HG02870 (cell line): Measurements from ENCODE around the gene KIF18B.

Experiments
- ATAC-seq: cut with Tn5 transposase; IDR thresholded peaks from one replicate; pipeline ENCODE4 v1.9.1; 2021; ENCODE audit warnings: mild to moderate bottlenecking, moderate library complexity; ENCODE audit not compliant: unreplicated experiment

The KIF18B gene

GRCh38 chr17:44921122-44921882, 26.3 kb downstream of the KIF18B start:
- no peak for ATAC-seq

- ATAC-seq: no peak
Observed at GRCh38 chr17:44920565-44920940, 27.0 kb downstream of the KIF18B start.

DNA sequence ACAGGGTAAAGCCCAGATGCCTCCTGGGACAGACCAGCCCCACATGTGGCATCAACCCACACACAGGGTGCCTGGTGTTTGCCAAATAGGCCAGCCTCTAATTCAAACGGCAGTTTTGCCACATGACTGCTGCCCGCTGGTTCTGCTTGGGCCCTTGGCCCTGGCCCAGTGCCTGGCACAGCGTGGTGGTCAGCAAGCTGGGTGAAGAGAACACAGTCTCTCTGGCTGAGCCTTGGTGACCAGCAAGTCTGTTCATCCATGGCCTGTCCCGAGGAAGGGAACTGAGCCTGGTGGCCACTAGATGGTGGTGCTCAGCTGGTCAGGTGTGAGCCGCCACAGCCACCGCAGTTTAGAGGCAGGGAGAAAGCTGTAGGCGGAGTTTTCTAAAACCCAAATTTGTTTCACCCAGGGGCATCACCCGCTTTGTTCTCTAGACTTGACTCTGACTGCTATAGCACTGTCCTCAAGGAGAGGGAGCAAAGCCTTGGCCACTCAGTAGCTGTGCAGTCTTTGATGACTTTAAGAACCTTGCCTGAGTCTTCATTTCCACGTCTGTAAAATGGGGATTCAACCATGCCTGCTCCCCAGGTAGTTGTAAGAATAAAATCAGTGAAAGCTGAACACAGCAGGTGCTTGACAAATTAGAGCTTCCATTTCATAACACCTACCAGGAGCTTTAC, 27.5 kb downstream of the KIF18B start:
- ATAC-seq: no peak

GRCh38 chr17:44919411-44919810, 28.2 kb downstream of the KIF18B start:
- no peak for ATAC-seq

- ATAC-seq: no peak
Observed at GRCh38 chr17:44918006-44918405, 29.6 kb downstream of the KIF18B start.

- no peak for ATAC-seq
Observed at GRCh38 chr17:44917456-44917855, 30.1 kb downstream of the KIF18B start.

DNA sequence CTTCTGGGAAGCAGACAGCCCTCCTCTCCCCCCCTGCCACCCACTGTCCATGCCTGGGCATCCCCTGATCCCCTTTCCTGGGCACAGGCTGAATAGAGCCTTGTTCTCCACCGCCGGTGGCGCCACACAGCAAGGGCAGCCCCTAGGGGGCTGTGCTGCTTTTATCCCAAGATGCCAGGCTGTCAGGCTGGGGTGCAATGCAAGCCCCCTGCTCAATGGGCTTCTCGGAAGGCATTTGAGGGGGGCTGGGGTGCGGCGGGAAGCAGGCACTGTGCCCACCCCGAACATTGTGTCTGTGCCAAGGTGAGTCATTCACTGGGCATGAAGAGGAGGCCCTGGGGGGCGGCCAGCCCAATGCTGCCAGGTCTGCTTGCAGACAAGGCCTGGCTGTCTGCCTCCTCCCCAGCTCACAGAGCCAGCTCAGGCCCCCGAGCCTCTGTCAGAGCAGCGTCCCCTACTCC, 30.8 kb downstream of the KIF18B start:
- no peak for ATAC-seq

DNA sequence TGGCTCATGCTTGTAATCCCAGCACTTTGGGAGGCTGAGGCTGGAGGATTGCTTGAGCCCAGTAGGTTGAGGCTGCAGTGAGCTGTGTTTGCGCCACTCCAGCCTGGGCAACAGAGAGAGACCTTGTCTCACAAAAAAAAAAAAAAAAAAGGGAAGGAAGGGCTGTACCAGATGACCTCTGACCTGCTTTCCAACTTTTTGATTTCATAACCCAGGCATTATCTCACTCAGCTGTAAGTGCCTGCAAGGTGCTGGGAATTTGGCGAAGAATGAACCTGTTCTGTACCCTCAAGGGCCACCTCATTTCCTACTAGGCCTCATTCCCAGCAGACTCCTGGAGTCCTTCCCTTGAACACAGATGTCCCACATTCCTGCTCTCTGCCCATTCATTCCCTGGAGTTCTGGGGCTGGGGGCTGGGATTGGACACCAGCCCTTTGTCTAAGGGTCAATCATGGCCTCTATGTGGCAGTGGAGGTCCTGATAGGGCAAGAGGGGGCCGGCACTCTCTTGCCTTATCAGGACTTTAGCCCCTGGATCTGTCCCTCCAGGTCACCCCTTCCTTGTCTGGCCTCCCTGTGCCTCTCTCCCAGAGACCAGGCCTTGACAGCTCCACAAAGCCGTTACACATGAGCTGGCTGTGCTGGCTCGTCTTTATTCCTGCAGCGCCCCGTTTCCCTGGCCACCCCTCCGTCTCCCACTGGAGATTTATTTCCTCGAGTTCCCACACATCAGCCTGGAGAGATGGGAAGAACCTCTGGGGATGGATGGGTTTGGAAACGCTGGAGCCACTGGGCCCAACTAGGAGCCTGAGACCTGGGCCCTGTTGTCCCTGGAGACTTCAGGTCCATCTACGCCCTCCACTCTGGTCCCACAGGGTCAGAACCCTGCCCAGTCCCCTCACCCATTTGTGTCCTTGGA, 31.5 kb downstream of the KIF18B start:
- ATAC-seq: no peak

DNA sequence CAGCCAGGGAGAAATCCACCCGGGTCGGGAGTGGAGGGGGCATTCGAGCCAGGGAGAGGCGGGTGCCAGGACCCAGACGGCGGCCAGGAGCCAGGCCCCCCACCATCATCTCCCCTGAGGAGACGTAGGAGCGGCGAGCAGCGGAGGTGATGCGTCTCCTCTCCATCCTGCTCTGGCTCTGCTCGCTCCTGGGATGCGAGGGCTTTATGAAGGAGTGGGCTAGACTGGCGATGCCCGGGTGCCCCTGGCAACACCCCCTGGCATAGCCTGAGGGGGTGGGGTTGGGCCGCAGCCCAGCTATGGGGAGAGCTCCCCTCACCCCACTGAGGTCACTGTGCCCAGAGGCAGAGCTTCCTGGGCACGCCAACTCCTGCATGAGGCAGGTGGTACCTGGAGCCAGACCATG, 32.2 kb downstream of the KIF18B start, which contains the start of gene GFAP:
GFAP (minus strand) TSS at position 180 of the 406 bp plus-strand sequence; CDS start at position 166, 14 bp downstream.
- ATAC-seq: no peak

DNA sequence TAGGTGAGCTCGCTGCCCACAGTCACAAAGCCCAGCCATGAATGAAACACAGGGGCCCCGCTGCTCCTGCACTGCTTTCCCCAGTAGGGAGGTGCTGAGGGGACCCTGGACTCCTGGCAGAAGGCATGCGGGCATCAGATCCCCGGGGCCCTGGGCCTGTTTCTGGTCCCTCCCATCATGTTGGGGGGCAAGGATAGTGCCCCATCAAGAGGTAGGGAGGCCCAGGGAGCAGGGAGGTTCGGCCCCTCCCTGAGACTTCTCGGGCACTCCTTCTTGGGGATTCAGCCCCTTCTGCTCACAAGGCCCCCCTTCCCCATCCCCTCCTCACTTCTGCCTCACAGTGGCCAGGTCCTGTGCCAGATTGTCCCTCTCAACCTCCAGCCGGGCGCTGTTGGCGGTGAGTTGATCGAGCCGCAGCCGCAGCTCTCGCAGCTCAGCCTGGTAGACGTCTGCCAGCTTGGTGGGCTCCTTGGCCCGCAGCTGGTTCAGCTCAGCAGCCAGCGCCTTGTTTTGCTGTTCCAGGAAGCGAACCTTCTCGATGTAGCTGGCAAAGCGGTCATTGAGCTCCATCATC, 32.8 kb downstream of the KIF18B start:
- ATAC-seq: no peak

DNA sequence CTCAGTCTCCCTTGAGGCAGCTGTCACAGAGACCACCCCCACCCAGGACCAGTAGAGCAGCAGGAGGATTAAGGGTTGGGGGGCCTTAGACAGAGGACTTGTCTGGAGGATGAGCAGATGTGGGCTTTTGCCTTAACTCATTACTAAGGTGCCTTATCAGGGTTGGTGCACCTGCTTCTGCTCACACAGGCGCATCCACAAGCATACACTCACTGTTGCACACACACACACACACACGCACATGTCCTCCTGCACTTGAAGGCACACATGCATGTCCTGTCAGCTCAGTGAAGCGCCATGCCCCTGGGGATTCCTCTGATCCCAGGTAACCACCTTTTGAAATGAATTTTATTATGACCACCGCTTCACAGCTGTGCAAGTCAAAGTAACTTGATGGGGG, 33.4 kb downstream of the KIF18B start:
- no peak for ATAC-seq

- no peak for ATAC-seq
Observed at GRCh38 chr17:44913676-44914075, 33.9 kb downstream of the KIF18B start.

DNA sequence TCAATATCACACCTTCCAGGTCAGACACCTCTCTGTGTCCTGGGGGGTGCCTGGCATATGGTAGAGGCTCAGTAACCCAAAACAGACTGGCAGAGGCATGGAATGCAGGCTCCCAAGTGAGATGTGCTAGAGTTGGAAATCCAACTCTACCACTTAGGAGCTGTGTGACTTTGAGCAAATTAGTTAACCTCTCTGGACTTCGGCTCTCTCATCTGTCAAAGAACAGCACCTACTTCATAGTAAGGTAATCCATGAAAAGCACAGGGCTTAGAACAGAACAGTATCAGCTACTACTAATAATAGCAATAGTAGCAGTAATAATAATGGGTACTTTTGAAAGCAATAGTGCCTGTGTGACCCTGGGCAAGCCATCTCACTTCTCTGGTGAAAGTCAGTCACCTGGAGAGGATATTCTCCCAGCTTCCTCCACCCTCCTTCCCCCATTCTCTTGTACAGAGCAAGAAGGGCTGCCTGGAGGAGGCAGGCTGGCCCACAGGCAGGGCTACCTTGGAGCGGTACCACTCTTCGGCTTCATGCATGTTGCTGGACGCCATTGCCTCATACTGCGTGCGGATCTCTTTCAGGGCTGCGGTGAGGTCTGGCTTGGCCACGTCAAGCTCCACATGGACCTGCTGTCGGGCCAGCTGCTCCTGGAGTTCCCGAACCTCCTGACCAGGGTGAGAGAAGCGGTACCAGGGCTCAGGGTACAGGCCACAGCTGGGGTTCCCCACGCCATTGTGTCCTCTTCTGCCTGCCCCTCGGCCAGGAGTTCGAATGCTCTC, 34.6 kb downstream of the KIF18B start:
- no peak for ATAC-seq

DNA sequence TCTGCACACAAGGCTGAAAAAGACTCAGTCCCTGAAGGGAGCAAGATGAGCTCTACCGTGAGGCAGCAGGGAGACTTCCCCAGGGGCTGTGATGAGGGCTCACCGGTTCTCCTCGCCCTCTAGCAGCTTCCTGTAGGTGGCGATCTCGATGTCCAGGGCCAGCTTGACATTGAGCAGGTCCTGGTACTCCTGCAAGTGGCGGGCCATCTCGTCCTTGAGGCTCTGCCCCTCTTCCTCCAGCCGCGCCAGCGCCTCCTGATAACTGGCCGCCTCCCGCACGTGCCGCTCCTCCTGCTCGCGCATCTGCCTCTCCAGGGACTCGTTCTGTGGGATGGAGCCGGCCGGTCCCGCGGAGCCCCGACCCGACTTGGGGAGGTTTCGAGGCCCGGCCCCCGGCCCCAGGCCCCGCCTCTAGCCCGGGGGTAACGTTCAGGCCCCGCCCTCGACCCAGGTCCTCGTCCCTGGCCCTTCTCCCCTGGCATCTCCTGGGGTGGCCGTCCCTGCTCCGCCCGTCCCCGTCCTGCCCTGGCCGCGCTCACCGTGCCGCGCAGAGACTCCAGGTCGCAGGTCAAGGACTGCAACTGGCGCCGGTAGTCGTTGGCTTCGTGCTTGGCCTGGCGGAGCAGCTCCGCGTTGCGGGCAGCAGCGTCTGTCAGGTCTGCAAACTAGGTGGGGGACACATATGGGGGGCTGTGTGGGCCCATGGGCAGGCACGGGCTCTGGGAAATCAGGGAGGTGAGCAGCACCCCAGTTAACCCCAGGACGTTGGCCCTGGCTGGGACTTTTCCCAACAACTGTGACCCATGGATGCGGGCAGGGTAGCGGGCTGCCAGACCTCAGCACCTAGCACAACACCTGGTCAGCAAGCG, 36.2 kb downstream of the KIF18B start:
- ATAC-seq: no peak

- ATAC-seq: no peak
Observed at GRCh38 chr17:44910231-44911106, 37.1 kb downstream of the KIF18B start.

DNA sequence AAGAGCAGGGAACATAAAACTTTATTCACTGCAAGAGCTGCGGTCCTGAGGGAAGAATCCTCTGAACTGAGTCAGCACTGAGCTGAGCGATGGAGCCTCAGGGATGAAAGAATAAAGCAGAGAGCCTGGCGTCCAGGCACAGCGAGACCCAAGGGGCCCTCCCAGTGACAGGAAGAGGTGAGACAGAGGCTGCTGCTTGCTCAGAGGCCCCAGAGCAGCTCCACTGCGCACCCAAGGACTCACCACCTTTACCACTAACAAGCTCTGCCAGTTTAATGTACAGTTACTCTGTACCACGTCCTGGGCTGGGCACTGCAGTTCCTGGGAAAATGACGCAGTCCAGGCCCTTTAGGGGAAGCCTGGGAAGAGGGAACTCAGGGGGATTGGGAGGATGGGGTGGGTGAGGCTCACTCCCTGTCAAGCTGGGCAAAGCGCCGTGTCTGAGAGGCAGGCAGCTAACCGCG, 37.9 kb downstream of the KIF18B start:
- ATAC-seq: no peak

- no peak for ATAC-seq
Observed at GRCh38 chr17:44908761-44909326, 38.7 kb downstream of the KIF18B start.
